HEK293 (cell line): ENCODE measurements around the gene NOVA1.

Source experiments
- BCL11A ChIP-seq: fragments of 450-650 bp; formaldehyde crosslinking; IDR thresholded peaks from 2 replicates; pipeline ENCODE4 v1.5.1; 2016; ENCODE audit warnings: low read depth, missing biosample characterization, missing genetic modification characterization
- MEIS1 ChIP-seq: sonication (generic); formaldehyde crosslinking; IDR thresholded peaks from 2 replicates; pipeline ENCODE4 v1.8.1; 2022; ENCODE audit warnings: missing genetic modification reagents, mild to moderate bottlenecking, borderline replicate concordance
- SALL2 ChIP-seq: fragments of 450-650 bp; formaldehyde crosslinking; IDR thresholded peaks from 2 replicates; pipeline ENCODE4 v1.5.0; 2017; ENCODE audit warnings: missing biosample characterization, mild to moderate bottlenecking, missing genetic modification characterization, borderline replicate concordance
- ZNF707 ChIP-seq: fragments of 450-650 bp; formaldehyde crosslinking; IDR thresholded peaks from 2 replicates; pipeline ENCODE4 v1.5.1; 2016; ENCODE audit warnings: missing biosample characterization, missing genetic modification characterization
- ZNF837 ChIP-seq: fragments of 450-650 bp; formaldehyde crosslinking; IDR thresholded peaks from 2 replicates; pipeline ENCODE4 v1.5.1; 2016; ENCODE audit warnings: missing biosample characterization, missing genetic modification characterization
- TF ChIP-seq, protein P1 (sequence below): fragments of 450-650 bp; formaldehyde crosslinking; IDR thresholded peaks from 2 replicates; pipeline ENCODE4 v1.5.1; 2016; ENCODE audit warnings: missing biosample characterization, missing genetic modification characterization

DNA sequence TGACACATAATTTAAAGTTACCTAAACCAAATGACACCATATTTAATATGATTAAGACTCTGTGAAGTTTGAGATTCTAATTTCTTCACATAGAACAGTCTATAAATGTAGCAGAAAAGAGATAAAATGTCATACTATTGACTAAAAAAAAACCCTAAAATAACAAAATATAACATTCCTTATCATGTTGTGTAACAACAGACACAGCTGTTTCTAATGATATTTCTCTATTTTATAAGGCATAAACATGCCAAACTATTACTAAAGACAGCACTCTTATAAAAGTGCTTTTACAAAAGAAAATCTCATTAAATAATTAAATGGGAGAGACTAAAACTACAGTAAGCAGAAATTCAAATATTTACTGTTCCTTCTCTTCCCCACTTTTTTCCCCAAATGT, 49.4 kb downstream of the NOVA1 start:
- TF ChIP-seq ZNF837 (no peak), SALL2 (tag by site-specific recombination) (no peak), MEIS1 (CRISPR knock-in tag) (no peak), BCL11A (tag by site-specific recombination) (no peak), ZNF707 (tag by site-specific recombination) (no peak)
- TF ChIP-seq, protein P1, sequence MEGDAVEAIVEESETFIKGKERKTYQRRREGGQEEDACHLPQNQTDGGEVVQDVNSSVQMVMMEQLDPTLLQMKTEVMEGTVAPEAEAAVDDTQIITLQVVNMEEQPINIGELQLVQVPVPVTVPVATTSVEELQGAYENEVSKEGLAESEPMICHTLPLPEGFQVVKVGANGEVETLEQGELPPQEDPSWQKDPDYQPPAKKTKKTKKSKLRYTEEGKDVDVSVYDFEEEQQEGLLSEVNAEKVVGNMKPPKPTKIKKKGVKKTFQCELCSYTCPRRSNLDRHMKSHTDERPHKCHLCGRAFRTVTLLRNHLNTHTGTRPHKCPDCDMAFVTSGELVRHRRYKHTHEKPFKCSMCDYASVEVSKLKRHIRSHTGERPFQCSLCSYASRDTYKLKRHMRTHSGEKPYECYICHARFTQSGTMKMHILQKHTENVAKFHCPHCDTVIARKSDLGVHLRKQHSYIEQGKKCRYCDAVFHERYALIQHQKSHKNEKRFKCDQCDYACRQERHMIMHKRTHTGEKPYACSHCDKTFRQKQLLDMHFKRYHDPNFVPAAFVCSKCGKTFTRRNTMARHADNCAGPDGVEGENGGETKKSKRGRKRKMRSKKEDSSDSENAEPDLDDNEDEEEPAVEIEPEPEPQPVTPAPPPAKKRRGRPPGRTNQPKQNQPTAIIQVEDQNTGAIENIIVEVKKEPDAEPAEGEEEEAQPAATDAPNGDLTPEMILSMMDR (tag by site-specific recombination) = no peak
